GM21390 (cell line): ENCODE results near the gene PAXX.
A peak's percentile ranks its signal among the peaks of the same experiment; 100 is the strongest.

Experiments used
- ATAC-seq: cut with Tn5 transposase; IDR thresholded peaks from one replicate; pipeline ENCODE4 v1.9.1; 2021; ENCODE audit not compliant: unreplicated experiment

Gene PAXX, protein sequence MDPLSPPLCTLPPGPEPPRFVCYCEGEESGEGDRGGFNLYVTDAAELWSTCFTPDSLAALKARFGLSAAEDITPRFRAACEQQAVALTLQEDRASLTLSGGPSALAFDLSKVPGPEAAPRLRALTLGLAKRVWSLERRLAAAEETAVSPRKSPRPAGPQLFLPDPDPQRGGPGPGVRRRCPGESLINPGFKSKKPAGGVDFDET

GRCh38 chr9:136991993-136992818, at the start of gene PAXX:
PAXX (plus strand) TSS chr9:136992422; CDS start chr9:136992444, 22 bp downstream.
- peak; percentile 77 for ATAC-seq

- no peak for ATAC-seq
Observed at GRCh38 chr9:136942881-136943230, 49.4 kb upstream of the PAXX start.

DNA sequence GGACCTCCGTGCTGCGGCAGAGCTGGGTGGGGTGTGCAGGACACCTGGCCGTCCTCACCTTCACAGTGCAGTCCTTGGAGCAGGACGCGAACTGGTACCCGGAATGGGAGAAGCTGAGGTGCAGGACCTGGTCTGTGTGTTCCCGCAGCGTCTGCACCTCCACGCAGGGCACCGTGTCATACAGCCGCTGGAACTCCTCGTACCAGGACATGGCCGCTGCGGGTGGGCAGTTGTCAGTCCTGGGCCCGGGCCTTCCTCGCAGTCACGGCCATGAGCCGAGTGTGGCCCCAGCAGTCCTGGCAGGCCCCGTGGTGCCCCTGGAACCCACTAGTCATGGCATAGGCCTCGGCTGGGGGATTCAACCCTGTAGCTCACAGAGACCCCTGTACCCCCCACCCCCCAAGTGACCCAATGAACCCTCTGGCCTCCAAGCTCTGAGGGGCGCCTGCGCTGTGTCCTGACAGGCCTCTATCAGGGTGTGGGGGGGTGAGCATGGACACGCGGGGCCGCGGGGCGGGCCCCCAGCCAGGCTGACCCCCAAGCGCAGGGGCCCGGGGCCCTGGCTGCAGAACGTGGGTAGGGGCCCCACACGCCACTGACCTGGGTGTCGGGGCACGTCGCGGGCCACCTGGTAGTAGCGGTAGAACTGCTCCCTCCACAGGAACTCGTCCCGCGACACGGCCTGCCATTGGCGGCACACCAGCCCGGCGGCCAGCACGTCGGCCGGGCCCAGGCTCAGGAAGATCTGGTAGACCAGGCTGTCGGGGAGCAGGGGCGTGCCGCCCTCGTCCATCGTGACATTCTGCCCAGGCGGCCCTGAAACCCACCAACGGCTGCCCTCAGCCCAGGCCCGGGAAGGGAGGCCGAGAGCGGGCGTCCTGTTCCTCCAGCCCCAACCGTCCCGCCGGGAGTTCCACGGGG, 48.7 kb upstream of the PAXX start:
- peak; percentile 15 for ATAC-seq

- peak; percentile 35 for ATAC-seq
Observed at GRCh38 chr9:136944212-136944518, 48.1 kb upstream of the PAXX start.

- ATAC-seq = peak; percentile 56
Observed at GRCh38 chr9:136944519-136945332, 47.5 kb upstream of the PAXX start, which contains the start of the genes C8G and FBXW5. C8G (plus strand) TSS chr9:136945243; CDS start chr9:136945321, 78 bp downstream. FBXW5 (minus strand) TSS chr9:136944738; CDS start chr9:136944083, 655 bp downstream.

GRCh38 chr9:136945333-136946227, 46.6 kb upstream of the PAXX start:
- no peak for ATAC-seq

- ATAC-seq = no peak
Observed at GRCh38 chr9:136946228-136947027, 45.8 kb upstream of the PAXX start.

DNA sequence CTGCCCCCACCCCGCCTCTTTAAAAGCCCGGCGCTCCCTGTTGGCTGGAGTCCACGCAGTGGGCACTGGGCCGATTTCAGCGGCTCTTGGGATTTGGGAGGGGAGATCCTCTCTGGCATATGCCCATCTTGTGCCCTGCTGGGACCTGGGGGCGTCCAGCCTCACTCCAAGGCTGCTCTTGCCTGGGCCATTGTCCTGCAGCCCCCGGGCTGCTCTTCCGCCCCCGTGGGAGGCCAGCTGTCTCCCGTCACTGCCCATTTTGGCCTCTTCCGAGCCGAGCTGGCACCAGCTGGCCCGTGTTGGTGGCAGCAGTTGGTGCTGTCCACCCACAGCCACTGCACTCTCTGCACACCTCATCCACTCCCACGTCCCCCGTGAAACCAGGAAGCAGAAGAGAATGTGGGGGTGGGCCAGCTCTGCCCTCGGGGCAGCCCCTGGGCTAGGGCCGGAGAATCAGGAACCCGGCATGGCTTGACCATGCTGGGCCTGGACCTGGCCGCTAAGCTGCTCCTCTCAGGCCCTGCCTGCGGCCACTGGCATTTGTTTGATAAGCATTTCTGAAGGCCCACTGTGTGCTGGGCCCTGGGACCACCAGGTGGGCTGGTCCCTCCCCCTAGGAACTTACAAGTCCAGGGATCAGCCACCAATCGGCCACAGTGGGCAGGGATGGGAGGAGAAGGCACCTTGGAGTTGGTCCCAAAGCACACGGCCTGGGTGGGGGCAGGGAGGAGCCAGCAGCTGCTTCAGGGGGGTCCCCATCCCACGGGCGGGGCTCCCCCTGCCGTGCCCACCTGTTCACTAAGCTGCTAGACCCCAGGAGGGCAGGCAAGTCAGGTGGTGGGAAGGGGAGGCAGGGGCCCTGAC, 45.0 kb upstream of the PAXX start:
- no peak for ATAC-seq

GRCh38 chr9:136947955-136948510, 44.2 kb upstream of the PAXX start:
- no peak for ATAC-seq

- ATAC-seq = no peak
Observed at GRCh38 chr9:136949239-136949816, 42.9 kb upstream of the PAXX start.

GRCh38 chr9:136949817-136950655, 42.2 kb upstream of the PAXX start:
- peak; percentile 85 for ATAC-seq

DNA sequence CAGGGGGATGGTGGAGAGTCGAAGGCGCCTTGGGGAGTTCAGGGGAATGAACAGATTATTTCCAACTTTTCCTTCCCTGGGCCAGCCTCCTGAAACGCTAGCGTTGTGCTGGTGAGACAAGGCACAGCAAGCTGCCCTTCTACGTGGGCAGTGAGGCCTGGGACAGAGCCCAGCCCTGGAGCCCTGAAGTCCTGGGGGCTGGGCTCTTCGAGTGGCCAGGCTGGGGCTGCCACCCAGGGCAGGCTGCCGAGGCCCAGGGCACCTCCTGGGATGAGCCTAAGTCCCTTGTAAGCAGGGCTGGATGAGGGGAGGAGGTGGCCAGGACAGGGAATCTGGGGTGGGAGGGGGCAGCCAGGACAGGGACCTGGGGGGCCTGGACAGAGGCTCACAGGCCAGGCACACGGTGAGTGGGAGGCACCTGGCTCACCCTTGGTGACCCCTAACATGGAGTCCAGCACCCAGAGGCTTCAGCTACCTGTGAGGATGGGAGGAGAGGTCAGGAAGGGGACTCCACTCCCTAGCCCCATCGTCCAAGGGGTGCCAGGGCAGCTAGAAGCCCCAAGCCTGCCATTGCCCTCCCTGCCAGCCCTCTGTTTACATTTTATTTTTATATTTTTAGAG, 41.5 kb upstream of the PAXX start:
- ATAC-seq = no peak

DNA sequence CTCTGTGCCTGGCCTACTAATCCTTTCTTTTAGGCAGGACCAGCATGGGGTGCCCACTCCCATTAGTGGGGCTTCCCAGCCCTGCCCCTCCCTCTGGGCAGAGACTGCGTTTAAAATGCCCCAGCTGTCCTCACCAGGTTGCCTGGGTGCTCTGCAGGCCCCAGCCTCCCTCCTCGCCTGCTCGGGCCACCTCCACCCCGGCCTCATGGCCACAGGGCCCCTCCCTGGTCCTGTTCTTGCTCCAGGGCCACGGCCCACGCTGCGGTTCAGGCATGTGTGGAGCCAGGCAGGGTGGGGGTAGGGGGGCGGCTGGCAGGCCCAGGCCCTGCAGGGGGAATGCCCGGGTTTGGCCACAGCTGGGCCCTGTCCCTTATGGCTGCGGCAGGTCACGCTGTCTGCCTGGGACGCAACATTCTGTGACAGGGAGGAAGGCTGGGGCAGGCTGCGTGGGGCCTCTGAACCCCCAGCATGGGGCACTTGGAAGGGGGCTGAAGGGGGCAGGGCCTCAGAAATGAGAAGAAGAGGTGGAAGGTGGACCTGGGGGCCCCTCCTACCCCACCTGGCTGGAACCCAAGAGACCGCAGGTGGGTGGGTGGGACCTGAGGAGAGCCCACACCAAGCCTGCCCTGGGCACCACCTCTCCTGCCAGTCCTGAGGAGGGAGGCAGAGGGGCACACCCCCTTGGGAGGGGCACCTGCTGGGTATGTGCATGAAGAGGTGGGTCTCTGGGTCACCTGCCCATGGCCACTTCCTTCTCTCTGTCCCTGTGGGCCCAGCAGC, 40.5 kb upstream of the PAXX start, which contains the start of gene LCN12:
Gene LCN12 (plus strand): TSS at position 733 of the 780 bp plus-strand sequence. CDS start 55 bp downstream, outside the sequence.
- no peak for ATAC-seq

DNA sequence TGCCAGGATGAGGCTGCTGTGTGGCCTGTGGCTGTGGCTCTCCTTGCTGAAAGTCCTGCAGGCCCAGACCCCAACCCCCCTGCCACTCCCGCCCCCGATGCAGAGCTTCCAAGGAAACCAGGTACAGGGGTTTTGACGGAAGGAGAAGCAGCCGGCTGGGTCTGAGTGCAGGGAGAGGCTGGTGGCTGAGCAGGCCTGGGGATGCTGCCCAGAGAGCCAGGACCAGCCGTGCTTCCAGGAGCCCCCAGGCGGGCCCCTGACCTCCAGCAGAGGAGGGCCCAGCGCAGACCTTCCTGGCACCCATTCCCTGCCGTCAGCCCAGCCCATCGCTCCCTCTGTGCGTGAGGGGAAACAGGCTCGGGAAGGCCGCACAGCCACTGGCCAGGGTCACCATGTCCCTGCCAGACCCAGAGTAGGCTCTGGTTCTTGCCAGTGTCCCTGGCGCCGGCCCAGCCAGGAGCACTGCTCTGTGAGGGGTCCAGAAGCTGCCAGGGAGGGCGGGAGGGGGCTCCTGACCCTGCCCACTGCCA, 39.8 kb upstream of the PAXX start:
- ATAC-seq = no peak
